HepG2 (cell line): ENCODE results near the gene COMMD7. TPM values are rescaled to one million over a fixed set of nuclear protein-coding genes. Genes with fewer than 3 reads are reported as not detected.

Source experiments
- HBP1 ChIP-seq: IDR thresholded peaks from 2 replicates; pipeline ENCODE4 v1.6.1; 2016; ENCODE audit warnings: low read depth, control low read depth
- NKX3-1 ChIP-seq: sonication (generic); formaldehyde crosslinking; IDR thresholded peaks from 2 replicates; pipeline ENCODE4 v1.5.0; 2020; ENCODE audit warnings: missing genetic modification reagents
- SRSF1 ChIP-seq: fragments of 200-400 bp; formaldehyde crosslinking; optimal IDR thresholded peaks from 2 replicates; pipeline ENCODE3; 2017; ENCODE audit warnings: mild to moderate bottlenecking, low read depth, low read length, moderate library complexity
- TERF1 ChIP-seq: sonication (generic); formaldehyde crosslinking; IDR thresholded peaks from 2 replicates; pipeline ENCODE4 v1.8.0; 2022; ENCODE audit warnings: mild to moderate bottlenecking, missing genetic modification reagents, moderate library complexity
- THAP9 ChIP-seq: sonication (generic); formaldehyde crosslinking; IDR thresholded peaks from 2 replicates; pipeline ENCODE4; 2020; ENCODE audit warnings: missing genetic modification reagents, mild to moderate bottlenecking, borderline replicate concordance
- ZBTB49 ChIP-seq: sonication (generic); formaldehyde crosslinking; IDR thresholded peaks from 2 replicates; pipeline ENCODE4 v1.4.0; 2020; ENCODE audit warnings: missing genetic modification reagents, borderline replicate concordance
- ZFY ChIP-seq: sonication (generic); formaldehyde crosslinking; IDR thresholded peaks from 2 replicates; pipeline ENCODE4 v1.4.0; 2020; ENCODE audit warnings: missing genetic modification reagents
- ZNF138 ChIP-seq: sonication (generic); formaldehyde crosslinking; IDR thresholded peaks from 2 replicates; pipeline ENCODE4 v1.5.0; 2020; ENCODE audit warnings: mild to moderate bottlenecking, low read depth, missing genetic modification reagents
- ZNF567 ChIP-seq: sonication (generic); formaldehyde crosslinking; IDR thresholded peaks from 2 replicates; pipeline ENCODE4 v1.8.1; 2023; ENCODE audit warnings: mild to moderate bottlenecking, missing genetic modification reagents, borderline replicate concordance
- ZSCAN5A ChIP-seq: sonication (generic); formaldehyde crosslinking; IDR thresholded peaks from 2 replicates; pipeline ENCODE4 v1.8.0; 2022; ENCODE audit warnings: mild to moderate bottlenecking, missing genetic modification reagents, borderline replicate concordance
- polyA plus RNA-seq, 8 experiments: library from polyadenylated mRNA; depleted of rRNA in 3 of 8; stranded (reverse) in 7 of 8; unstranded in 1 of 8; fragments of >200 nt; fragmentation: Illumina TruSeq in 4 of 8; extraction: Trizol in 4 of 8; gene quantifications; 2 replicates each; pipeline versions ENCODE4 v1.2.1 to v1.2.3, GENCODE V29; 2011 to 2016; ENCODE audit warnings: low read depth in 4 of 8, missing spikeins in 1 of 8, mixed read lengths in 1 of 8; ENCODE audit not compliant: insufficient read depth in 1 of 8
- total RNA-seq, 5 experiments: library from RNA; depleted of rRNA; stranded (reverse); fragments of >200 nt; fragmentation: Illumina TruSeq; extraction: Trizol; gene quantifications; 2 replicates each; pipeline ENCODE4 v1.2.3, GENCODE V29; 2016; ENCODE audit warnings: low read depth in 1 of 5

COMMD7 gene
- total and polyA plus RNA-seq, 2 of the 13 experiments (the other 11 are each of a cell fraction or from before 2014, with no cell fraction given): 42.1 to 53.3 TPM

GRCh38 chr20:32763202-32764004 lies 20.1 kb upstream of the COMMD7 start (continued):
- TF ChIP-seq THAP9 (CRISPR knock-in tag): peak; percentile 30; the same call in 1 of the 2 replicates
- TF ChIP-seq ZNF138 (CRISPR knock-in tag): peak; percentile 80
- no peak for TF ChIP-seq TERF1 (CRISPR knock-in tag)
- TF ChIP-seq NKX3-1 (CRISPR knock-in tag): peak; percentile 51; the same call in 1 of the 2 replicates
- 0 out of 2 replicates have a peak, but pooled peaks have one; percentile 21 for TF ChIP-seq HBP1
- peak; percentile 36 for TF ChIP-seq ZFY
- TF ChIP-seq SRSF1: peak; percentile 10
- peak; percentile 21; the same call in 1 of the 2 replicates for TF ChIP-seq ZBTB49 (CRISPR knock-in tag)
- 0 out of 2 replicates have a peak, but pooled peaks have one; percentile 58 for TF ChIP-seq ZSCAN5A (CRISPR knock-in tag)
- TF ChIP-seq ZNF567 (CRISPR knock-in tag): no peak
